HG03354 (cell line): ENCODE data around the gene CHST15.

Source experiments
- ATAC-seq: cut with Tn5 transposase; IDR thresholded peaks from one replicate; pipeline ENCODE4 v1.9.1; 2021; ENCODE audit warnings: mild to moderate bottlenecking; ENCODE audit not compliant: unreplicated experiment, poor library complexity, severe bottlenecking

The CHST15 gene

GRCh38 chr10:124007102-124007772, 86.2 kb downstream of the CHST15 start:
- ATAC-seq, result no peak

- ATAC-seq, result no peak
These were observed 86.9 kb downstream of the CHST15 start for GRCh38 chr10:124006526-124006925.

- no peak for ATAC-seq
These were observed 87.4 kb downstream of the CHST15 start for GRCh38 chr10:124005991-124006392.

DNA sequence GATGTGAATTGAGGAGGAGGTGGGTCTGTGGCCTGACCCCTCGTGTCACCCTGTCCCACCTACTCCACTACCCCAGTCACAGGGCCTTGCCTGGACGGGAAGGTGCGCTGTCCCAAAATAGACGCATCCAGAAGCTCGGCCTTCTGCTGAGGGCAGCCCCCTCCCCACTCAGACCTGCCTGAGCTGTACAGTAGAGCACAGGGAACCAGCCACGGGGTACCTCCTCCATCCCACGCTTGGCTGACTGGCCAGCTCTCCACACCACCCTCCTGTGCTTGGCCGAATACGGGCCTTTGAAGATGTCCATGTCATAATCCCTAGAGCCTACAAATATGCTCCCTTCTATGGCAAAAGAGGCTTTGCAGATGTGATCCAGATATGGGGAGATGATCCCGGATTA, 88.3 kb downstream of the CHST15 start:
- no peak for ATAC-seq

DNA sequence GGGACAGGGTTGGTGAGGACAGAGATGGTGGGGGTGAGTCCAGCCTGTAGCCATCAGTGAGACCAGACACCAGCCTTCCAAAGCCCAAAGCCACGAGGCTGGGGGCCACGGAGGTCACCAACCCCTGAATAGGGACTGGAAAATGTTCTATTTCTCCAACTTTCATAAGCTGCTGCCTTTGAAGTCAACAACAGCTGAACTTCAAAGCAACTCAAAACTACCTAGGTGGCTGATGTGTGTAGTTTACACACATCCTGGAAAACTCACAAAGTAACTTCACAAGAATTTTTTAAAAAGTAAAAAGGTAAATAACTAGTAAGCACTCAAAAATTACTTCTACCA, 88.8 kb downstream of the CHST15 start:
- no peak for ATAC-seq

GRCh38 chr10:124003871-124004662, 89.3 kb downstream of the CHST15 start:
- ATAC-seq, result no peak

GRCh38 chr10:124003481-124003870, 89.9 kb downstream of the CHST15 start:
- no peak for ATAC-seq

GRCh38 chr10:124003070-124003419, 90.4 kb downstream of the CHST15 start:
- ATAC-seq, result no peak

- ATAC-seq, result no peak
These were observed 90.9 kb downstream of the CHST15 start for GRCh38 chr10:124002391-124003069.

- no peak for ATAC-seq
These were observed 91.8 kb downstream of the CHST15 start for GRCh38 chr10:124001391-124002148.

GRCh38 chr10:124000792-124001201, 92.6 kb downstream of the CHST15 start:
- ATAC-seq, result no peak

DNA sequence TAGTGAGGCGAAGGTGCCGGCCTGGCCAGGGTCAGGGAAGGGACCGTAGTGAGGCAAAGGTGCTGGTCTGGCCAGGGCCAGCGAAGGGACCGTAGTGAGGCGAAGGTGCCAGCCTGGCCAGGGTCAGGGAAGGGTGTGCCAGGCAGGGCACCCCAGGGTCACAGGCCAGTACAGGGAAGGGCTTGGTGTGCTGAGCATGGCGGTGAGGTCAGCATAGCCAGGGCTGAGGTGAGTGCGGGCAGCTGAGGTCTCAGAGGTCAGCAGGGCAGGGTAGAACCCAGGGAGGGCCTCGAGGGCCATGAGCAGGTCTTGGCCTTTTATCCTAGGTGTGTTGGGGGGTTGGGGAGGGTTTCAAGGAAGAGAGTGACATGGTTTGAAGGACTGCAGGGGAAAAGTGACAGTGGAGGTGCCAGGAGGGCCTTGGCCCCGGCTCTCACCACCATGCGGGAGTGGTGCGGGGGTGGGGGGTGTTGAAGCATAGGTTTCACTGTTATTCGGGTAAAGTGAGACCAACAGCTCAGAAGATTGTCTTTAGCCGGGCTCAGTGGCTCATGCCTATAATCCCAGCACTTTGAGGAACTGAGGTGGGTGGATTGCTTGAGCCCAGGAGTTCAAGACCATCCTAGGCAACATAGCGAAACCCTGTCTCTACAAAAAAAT, 93.3 kb downstream of the CHST15 start:
- no peak for ATAC-seq

DNA sequence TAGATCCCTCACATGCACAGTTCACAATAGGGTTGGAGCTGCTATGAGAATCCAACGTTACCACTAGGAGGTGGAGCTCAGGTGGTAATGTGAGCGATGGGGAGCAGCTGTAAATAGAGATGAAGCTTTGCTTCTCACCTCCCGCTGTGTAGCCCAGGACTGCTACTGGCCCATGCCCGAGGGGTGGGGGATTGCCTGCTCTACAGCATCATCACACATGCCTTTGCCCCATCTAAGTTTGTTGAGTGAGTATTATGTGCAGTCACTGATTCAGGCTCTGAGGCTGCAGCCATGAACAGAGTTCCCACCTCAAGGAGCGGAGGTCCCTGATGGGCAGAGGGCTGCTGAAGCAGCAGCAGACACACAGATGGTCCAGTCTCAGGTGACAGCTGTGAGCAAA, 94.1 kb downstream of the CHST15 start:
- no peak for ATAC-seq

GRCh38 chr10:123998197-123999141, 94.9 kb downstream of the CHST15 start:
- no peak for ATAC-seq

- ATAC-seq, result no peak
These were observed 95.8 kb downstream of the CHST15 start for GRCh38 chr10:123997486-123998196.

- no peak for ATAC-seq
These were observed 96.4 kb downstream of the CHST15 start for GRCh38 chr10:123997013-123997412.

GRCh38 chr10:123996302-123996701, 97.1 kb downstream of the CHST15 start:
- ATAC-seq, result no peak

GRCh38 chr10:123995461-123996131, 97.8 kb downstream of the CHST15 start:
- no peak for ATAC-seq
